Amygdala (tissue), 56 donors: Measurements from ENCODE around the gene OR5H14.
"Not testable (repeated sequence)": the region's sequence is repeated elsewhere in the genome, so short reads cannot be mapped to it uniquely, and the experiment has no call there.

ENCODE experiments used
- DNase-seq, 56 donors: peaks; one replicate each; lab custom pipeline; 2025; lab: John Stamatoyannopoulos, UW

OR5H14 gene

DNA sequence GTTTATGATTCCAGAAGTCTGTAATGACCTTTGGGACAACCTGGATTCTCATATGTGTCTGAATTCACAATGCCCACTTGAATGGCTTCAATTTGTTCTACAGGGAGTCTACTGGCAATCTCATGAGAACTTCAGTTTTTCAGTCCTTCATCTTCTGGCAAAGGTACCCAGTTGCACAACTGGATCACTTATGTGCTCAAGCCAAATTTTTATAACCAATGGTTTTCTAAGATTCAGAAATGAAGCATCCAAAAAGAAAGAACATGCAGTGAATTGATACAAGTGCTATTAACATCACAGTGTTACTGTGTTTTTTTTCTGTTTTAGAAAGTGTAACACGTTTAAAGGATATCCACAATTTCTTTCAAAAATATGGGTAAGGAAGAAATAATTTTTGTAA, at the start of gene OR5H14:
TSS of gene OR5H14 (plus strand) at position 301 of the 400 bp plus-strand sequence. CDS start 1,907 bp downstream, outside the sequence.
- no peak for DNase-seq

DNA sequence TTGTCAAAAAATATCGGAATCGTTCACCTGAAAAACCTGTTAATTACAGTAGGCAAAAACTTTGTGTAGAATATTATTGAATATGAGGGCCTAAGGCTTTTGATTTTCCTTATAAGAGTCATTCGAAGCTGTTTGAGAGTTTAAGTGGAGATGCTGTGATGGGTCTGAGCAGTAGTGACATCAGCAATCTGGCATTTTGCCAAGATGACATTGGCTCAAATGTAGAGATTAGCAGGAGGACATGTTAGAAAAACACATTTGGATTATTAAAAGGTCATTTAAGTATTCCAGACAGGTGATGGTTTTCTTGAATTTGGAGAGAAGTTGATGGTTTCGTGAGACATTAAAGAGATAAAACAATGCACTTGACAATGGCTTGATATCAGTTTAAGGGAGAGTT, 47.4 kb upstream of the OR5H14 start:
- DNase-seq: no peak

DNA sequence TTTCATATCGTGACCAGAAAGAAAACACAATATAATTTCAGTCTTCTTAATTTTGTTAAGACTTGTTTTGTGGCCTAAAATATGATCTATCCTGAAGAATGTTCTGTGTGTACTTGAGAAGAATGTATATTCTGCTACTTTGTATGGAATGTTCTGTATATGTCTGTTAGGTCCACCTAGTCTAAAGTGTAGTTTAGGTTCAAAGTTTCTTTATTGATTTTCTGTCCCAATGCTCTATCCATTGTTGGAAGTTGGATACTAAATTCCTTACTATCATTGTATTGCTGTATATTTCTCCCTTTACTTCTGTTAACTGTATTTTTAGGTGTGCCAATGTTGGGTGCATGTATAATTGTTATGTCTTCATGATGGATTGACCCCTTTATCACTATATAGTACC, 39.1 kb upstream of the OR5H14 start:
- no peak for DNase-seq

DNA sequence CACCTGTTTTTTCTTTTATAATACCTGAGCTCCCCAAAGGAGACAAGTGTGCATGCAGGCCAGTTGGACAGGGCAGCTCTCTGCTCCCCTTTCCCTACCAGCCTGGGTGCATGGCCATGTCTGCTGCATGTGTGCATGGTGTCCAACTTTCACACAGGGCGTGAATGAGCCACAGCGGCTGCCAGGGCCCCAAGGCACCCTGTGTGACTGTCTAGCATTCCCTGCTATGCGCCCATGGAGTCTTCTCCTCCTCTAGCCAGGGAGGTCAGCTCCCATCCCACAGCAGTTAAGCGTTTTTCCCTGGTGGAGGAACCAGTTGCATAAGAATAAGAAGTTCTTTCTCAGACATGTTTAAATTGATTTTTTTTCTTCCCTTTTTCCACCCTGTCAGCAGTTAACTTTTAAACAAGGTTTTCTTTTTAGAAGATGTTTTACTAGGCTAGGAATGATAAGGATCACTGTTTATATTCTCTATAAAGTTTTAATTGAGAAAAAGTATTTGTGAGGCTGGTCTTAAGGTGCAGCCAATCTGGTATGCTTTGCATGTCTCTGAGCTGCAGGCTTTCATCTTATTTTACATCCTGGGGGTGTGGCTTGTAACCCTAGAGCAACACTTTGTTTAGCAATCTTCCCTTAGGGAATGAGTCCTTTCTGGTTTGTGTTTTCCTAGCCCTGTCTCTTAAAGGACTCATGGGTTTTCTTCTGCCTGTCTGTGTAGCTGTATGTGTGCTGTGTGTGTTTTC, 37.3 kb upstream of the OR5H14 start:
- DNase-seq: no peak

DNA sequence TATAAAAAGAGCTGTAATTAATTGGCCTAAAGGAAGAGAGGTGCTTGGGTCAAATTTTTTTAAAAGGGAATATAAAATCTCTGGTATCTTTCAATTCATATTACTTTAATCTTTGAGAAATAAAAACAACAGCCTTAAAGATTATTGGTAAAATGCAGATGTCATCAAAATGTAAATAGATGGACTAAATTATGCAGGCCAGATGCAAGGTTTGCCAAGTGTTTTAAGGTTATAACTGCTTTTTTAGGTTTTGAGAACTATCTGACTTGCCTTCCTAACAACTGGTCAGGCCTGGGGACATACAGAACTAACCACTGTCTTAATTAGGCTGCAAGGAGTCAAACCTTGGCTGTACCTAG, 36.8 kb upstream of the OR5H14 start:
- no peak for DNase-seq

DNA sequence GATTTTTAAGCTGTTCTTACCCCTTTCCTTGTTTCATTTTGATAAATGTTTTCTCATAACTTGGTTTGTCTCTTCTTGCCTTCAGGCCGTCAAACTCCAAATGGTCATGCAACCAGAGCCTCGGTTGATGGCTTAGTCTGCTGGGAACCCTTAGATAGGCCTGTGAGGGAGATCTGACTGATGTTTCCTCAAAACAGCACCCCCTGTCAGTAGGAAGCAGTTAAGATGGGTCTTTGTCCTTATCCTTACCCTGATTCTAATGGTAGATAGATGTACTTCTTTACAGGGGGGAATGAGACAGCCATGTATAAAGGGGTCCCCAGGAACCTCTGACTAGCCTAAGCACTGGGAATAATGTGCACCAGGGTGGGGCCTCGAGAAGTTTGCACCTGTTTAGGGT, 33.0 kb upstream of the OR5H14 start:
- no peak for DNase-seq

DNA sequence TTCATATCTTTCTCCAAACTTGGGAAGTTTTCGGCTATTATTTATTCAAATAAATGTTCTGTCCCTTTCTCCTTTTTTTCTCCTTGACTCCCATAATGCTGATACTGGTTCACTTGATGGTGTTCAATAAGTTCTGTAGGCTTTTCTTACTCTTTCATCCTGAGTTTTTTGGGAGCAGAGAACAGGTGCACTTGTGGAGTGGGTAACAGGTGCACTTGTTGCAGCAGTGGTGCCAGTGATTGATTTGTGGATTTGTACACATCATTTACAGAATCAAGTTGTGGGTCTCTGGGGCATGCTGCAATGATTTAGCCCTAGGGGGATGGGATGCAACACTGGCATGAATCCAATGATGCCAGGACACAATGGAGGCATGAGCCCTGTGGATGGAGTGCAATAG, 31.6 kb upstream of the OR5H14 start:
- DNase-seq: no peak

DNA sequence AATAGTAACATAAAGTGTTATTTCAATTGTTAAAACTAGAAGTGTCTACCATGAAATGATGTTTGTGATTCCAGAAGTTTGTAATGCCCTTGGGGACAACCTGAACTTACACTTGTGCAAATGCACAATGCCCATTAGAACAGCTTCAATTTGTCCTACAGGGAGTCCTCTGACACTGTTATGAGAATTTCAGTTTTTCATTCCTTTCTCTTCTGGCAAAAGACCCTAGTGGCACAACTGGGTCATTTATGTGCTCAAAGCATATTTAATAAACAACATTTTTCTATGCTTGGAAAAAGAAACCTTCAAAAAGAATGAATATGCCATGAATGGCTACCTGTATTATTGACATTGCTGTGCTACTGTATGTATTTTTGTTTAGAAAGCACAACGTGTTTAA, 16.9 kb upstream of the OR5H14 start, which contains the start of gene OR5H1:
TSS of gene OR5H1 (plus strand) at position 301 of the 400 bp plus-strand sequence. CDS start 1,977 bp downstream, outside the sequence.
- DNase-seq: no peak

DNA sequence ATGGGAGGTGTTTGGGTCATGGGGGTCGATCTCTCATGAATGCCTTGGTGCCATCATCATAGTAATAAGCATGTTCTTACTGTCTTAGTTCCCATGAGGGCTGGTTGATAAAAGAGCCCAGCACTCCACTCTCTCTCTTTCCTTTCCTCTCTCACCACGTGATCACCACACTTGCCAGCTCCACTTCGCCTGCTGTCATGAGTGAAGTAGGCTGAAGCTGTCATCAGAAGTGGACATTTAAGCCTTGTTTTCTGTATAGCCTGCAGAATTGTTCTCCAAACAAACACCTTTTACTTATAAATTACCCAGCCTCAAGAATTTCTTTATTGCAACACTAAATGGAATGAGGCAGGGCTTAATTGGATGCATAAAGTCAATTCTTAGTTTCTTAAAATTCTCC, 10.6 kb upstream of the OR5H14 start:
- DNase-seq: no peak

DNA sequence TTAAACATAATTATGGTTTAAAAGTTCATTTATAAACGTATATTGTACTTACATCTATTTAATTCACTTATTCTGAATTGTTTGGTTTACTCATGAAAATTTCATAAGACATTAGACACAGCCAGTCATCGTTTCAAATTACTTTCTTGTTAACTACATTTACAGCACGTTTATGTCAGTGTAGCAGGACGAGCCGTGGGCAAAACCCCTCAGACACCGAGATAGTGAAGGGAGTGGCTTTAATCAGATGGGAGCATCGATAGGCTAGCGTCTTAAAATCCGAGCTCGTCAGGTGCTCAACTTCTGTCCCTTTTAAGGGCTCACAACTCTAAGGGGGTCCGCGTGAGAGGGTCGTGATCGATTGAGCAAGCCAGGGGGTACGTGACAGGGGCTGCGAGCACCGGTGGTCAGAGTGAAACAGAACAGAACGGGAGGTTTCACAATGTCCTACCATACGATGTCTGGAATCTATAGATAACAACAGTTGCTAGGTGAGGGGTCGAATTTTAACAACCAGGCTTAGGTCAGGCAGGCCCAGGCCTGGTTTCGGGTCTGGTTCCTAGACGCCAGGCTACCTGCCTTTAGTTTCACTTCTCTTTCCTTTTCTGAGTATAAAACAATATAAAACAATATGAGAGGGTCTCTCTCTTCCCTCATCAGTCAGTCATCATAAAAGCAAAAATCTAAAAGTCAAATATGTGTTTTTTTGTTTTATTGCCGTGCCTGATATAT, 9.3 kb upstream of the OR5H14 start:
- DNase-seq: not testable (repeated sequence)

DNA sequence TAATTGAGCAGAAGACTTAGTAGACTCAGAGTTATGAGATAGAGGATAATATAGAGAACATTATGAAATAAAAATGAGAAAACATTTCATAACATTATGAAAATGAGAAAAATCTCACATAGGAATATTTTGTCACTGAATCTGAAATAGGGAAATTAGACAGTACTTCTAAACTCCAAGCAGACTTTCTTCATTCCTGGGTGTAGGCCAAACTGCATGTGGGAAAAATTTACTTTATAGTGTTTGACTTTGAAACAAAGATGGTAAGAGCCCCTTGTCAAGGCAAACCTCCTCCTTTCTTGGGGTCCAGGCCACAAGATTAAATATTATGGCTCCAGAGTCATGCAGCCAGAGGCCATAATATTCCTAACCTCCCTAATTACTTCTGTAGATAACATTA, 6.7 kb upstream of the OR5H14 start:
- no peak for DNase-seq

DNA sequence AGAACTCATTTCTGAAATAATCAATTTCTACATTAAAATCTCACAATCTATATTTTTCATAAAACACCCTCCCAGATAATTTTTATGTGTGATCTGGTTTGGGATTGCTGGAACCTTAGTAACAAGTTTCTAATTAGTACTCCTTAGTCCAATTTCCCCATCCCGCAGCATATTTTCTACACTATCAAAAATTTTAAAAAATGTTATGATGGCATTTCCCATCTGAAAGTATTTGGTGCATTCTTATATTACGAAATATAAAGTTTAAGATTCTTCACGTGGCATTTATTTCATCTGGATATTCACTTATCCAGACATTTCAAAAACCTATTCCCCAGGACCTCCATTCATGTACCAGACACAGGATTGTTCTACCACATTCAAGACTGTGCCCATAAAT, 1.5 kb downstream of the OR5H14 start:
- DNase-seq: no peak

DNA sequence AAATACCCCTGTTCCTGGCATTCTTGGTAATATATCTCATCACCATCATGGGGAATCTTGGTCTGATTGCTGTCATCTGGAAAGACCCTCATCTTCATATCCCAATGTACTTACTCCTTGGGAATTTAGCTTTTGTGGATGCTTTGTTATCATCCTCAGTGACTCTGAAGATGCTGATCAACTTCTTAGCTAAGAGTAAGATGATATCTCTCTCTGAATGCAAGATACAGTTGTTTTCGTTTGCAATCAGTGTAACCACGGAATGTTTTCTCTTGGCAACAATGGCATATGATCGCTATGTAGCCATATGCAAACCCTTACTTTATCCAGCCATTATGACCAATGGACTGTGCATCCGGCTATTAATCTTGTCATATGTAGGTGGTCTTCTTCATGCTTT, 2.2 kb downstream of the OR5H14 start:
- DNase-seq: not testable (repeated sequence)

DNA sequence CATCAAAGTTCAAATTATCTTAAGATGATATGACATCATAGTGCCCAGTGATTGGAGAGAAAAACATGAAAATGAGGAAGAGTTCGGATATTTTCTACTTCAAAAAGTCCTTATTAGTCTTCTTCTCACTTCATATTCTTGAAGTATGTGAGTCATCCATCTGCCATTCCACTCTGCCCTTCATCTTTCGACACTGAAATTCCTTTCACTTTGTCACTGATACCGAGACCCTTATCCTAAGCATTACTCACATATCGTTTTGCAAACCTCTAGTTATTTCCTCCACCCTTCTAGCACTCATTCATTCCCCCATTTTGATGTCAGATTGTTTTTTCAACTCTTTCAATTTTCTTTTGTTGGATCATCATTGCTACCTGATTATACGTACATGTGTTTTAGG, 4.0 kb downstream of the OR5H14 start:
- DNase-seq: no peak

DNA sequence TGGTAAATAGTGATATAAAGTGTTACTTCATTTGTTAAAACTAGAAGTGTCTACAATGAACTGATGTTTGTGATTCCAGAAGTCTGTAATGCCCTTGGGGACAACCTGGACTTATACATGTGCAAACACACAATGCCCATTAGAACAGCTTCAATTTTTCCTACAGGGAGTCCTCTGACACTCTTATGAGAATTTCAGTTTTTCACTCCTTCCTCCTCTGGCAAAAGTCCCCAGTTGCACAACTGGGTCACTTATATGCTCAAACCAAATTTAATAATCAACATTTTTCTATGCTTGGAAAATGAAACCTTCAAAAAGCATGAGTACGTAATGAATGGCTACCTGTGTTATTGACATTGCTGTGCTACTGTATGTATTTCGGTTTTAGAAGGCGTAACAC, 19.1 kb downstream of the OR5H14 start, which contains the start of gene OR5H15:
TSS of gene OR5H15 (plus strand) at position 301 of the 400 bp plus-strand sequence. CDS start 2,004 bp downstream, outside the sequence.
- DNase-seq: no peak

DNA sequence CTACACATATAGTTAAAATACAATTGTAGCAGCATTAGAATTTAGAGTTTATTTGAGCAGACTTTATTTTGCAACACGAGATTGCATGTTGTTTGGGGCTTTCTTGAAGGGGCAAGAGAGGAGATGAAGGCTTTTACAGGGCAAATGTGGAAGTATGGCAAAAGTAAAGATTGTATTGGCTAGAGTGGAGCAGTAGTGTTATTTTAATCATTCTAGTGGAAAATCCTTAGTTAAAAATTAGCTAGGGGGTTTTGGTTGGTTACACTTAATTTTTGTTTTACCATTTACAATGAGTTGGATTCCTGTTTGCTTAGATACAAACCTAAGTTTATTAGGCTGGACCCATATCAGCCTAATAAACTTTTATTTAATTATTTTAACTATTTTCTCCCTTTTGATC, 23.8 kb downstream of the OR5H14 start:
- DNase-seq: no peak

DNA sequence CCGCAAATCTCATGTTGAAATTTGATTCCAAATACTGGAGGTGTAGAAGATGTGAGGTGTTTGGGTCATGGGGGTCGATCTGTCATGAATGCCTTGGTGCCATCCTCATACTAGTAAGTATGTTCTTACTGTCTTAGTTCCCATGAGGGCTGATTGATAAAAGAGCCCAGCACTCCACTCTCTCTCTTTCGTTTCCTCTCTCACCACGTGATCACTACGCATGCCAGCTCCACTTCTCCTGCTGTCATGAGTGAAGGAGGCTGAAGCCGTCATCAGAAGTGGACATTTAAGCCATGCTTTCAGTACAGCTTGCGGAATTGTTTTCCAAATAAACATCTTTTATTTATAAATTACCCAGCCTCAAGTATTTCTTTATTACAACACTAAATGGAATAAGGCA, 25.3 kb downstream of the OR5H14 start:
- DNase-seq: no peak

DNA sequence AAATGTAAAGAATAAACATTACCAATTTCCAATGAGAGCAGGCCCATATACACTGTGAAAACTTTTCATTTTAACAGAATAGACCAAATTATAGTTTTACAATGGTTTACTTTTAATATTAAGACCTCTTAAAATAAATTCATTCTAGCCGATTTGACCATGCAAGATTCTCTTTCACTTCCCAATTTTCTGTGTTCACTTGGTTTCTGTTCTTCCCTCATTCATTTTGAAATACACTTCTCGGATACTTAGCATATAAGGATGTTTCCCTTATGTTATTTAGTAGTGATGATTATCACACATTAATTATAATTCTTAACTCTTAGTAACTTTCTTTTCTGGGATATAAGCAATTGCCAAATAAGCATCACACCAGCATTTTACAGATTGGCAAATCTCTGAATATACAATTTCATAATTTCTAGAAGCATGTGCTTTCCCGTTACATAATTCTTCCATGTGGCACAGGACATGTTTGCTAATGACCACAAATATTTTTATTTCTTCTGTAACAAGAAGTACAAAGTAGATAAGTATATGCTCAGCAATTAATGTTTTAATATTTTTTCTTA, 33.1 kb downstream of the OR5H14 start:
- DNase-seq: no peak

DNA sequence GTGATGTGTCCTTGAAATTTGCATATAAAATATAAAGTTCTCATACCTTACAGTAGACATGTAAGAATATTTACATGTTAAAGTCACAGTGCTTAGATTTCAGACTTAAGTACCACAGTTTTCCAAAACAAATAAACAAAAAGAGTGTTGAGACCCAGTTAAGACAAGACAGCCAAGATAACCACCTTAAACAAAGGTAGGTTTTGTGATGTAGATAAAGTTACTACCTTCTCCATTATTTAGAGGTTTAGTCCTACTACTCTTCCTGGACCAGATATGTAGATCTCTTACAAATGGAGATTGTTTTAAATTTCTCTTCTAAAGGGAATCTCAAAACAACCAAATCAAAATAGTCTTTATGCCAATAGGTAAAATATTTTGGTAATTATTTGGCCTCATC, 34.9 kb downstream of the OR5H14 start:
- DNase-seq: no peak

DNA sequence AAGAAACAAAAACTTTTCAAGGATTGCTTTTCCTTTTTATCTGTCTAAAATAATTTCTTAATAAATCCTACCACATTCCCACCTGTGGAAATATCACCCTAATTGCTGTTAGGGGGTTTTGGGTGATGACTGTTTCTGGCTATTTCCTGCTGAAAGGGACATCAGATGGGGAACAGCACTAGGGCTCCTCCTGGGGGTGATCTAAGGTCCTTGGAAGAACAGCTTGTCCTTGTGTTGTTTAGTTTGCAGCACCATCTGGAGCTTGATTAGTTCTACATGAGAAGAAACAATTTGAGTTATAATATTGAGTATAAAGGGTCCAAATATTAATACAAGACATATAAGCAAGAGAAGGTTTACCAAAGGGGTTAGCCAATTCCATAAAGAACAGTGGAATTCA, 37.9 kb downstream of the OR5H14 start:
- no peak for DNase-seq

DNA sequence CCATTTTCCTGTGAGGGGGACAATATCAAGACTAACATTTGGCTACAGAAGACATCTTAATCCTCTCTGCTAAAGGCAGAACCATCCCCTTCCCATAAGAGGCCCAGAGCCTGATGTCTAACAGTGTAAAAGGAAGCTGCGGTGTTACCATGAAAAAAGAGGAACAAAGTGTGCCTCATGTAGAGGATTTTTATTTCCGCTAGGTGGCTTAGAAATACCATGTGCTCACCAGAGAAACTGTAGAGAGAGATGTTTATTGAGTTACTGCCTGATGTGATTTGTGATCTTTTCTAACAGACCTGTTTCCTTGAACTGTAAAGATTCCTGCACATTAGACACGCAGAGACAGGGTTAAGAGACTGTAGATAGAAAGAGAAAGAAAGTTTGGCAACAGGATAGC, 41.3 kb downstream of the OR5H14 start:
- no peak for DNase-seq

DNA sequence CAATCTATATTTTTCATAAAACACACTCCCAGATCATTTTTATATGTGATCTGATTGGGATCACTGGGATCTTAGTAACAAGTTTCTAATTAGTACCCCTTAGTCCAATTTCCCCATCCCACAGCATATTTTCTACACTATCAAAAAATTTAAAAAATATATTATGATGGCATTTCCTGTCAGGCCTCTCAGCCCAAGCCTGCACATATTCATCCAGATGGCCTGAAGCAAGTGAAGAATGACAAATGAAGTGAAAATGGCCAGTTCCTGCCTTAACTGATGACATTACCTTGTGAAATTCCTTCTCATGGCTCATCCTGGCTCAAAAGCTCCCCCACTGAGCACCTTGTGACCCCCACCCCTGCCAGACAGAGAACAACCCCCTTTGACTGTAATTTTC, 43.6 kb downstream of the OR5H14 start:
- DNase-seq: not testable (repeated sequence)
